NCI-H345 treated with DMSO at 0.1 percent for 48 hours (cell line): ENCODE data around the gene MBL2.
A peak's percentile ranks its signal among the peaks of the same experiment; 100 is the strongest.

Source experiments
- DNase-seq: peaks from one replicate; lab custom pipeline; 2025; ENCODE audit not compliant: unreplicated experiment; lab: John Stamatoyannopoulos, UW

Gene MBL2

DNA sequence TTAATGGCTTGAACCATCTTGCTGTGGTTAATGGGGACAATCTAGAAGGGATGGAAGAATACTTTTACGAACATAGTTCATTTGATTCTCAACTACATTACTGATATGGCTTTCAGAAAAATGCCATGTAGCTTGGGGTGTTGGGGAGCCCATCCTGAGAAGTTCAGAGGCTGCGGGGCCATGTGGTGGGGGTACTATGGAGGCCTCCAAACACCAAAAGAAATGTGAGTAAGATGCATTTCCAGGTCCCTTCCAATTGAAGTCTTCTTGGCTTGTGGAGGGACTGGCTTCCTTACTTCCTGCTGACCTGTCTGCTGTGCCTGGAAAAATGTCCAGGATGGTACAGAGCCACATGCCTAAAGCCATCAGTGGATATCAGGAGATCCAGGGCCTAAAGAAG, 1.6 kb upstream of the MBL2 start:
- no peak for DNase-seq

GRCh38 chr10:52771534-52772445, 794 bp downstream of the MBL2 start:
- no peak for DNase-seq

- no peak for DNase-seq
These were observed 1.7 kb downstream of the MBL2 start for GRCh38 chr10:52770904-52771303.

- DNase-seq, result no peak
These were observed 2.6 kb downstream of the MBL2 start for GRCh38 chr10:52769966-52770365.

DNA sequence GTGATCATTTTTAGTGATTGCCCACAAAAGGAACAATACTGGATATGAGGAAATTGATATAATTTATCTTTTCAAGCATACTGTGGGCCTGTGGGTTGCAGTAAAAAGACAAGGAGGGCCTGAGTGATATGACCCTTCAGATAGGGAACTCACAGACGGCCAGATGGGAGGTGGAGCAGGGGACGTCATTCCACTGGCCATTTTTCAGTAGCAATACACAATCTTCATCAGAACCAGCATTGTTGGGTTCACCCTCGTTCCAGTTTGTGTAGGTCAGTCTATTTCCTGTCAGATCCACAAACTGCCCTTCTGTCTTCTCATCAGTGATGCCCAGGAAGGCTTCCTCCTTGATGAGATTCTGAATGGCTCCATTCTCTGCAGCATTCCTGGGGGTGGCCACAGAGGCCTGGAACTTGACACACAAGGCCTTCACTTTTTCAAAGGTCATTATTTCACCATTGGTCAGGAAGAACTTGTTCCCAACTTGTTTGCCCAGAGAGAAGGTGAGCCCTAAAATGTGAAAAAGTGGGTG, 4.5 kb downstream of the MBL2 start:
- no peak for DNase-seq

- no peak for DNase-seq
These were observed 10.5 kb downstream of the MBL2 start for GRCh38 chr10:52762088-52762487.

GRCh38 chr10:52759154-52759553, 13.4 kb downstream of the MBL2 start:
- DNase-seq, result no peak

- no peak for DNase-seq
These were observed 14.2 kb downstream of the MBL2 start for GRCh38 chr10:52758406-52758805.

GRCh38 chr10:52757773-52758172, 14.8 kb downstream of the MBL2 start:
- DNase-seq, result no peak

GRCh38 chr10:52756966-52757365, 15.6 kb downstream of the MBL2 start:
- no peak for DNase-seq

GRCh38 chr10:52756295-52756694, 16.3 kb downstream of the MBL2 start:
- no peak for DNase-seq

- DNase-seq, result no peak
These were observed 17.1 kb downstream of the MBL2 start for GRCh38 chr10:52755297-52756062.

DNA sequence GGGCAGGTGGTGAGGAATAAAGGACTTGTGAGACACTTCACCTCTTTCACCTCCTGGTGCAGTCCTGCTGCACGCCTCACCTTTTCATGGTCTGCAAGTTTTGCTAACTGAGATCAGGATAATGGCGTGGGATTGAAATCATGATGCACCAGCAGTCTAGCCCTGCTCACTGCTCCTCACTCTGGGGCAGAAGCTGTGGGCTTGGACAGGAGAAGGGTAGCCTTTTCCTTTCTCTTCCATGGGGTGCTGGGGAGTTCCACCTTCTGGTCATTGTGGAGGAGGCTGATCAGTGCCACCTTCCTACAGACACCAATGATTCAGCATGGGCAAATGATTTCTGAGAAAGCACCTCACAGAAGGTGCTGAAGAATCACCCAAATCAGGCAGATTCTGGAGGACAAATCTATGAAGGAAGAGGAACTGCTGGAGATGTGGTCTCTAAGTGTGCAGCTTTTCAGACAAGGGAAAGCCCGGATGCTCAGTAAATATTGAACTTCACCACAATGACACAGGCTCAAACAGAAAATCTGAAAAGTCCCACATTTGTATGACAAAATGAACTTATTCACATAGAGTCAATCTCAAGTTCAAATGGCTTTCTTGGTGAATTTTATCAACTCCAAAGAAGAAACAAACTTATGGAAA, 19.7 kb downstream of the MBL2 start:
- DNase-seq, result no peak

DNA sequence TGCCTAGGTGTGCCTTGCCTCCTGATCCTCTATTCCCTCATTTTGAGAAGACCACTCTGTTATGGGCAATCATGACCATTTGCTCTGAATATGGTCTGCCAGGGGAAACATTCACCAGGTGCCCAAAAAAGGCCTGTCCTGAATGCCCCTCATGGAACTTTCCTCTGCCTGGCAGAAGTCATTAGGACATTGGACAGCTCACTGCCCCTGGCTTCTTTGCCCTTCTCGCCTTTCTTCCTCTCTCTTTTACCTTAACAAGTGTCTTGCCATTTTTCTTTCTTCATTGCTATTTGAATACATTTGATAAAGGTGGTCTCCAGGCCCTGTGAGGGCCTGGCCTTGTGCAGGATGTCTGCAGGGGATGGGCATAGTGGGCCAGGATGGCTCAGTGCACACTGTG, 20.3 kb downstream of the MBL2 start:
- DNase-seq, result no peak

DNA sequence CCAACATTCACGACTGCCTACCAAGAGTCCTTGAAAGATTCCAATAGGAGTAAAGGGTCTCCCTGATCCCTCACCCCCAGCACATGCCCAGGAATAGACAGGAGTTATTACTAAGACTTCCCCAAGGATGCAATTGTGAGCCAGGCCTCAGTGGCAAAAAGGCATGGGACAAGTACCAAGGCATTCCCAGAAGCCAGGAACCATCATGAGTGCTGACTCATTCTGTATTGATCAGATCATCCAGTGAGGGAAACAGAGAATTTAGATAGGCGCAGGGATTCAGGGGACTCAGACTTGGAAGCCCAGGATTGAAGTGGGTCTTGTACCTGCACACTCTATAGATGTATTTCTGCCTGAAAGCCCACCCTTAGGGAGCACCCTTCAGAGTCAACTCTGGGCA, 21.2 kb downstream of the MBL2 start:
- no peak for DNase-seq

- DNase-seq, result no peak
These were observed 22.0 kb downstream of the MBL2 start for GRCh38 chr10:52750629-52751028.

GRCh38 chr10:52747694-52748093, 24.9 kb downstream of the MBL2 start:
- DNase-seq, result no peak

GRCh38 chr10:52746169-52746568, 26.4 kb downstream of the MBL2 start:
- no peak for DNase-seq

DNA sequence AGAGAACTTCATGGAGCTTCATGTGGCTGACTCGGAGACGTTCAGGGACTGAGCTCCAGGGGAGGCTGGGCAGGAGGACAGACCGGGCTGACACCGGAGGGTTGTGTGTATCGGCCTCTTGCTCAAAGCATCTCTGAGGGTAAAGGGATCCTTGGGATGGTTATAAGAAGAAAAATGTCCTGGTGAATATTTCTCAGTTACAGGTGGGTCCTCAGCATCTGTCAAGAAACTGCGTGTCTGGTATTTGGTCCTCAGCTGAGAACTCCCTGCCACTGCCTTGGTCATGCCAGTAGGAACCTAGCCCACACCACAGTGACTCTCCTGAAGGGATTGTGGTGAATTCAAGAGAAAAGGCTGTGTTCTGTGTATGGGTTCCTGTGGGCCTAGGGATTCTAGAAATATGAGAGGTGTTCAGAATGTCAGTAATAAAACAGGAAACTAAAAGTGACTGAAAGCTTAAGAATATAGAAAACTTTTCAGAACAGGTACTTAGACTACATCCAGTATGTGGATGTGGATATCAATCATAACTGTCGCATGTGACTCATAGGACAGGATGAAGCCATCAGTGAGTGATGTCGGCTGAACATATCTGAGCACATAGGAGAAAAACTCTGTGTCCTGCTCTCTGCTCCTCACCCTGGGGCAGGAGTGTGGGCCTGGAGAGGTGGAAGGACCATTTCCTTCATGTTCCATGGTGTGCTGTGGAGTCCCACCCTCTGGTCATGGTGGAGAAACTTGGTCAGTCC, 28.4 kb downstream of the MBL2 start:
- DNase-seq, result no peak

- DNase-seq, result no peak
These were observed 29.9 kb downstream of the MBL2 start for GRCh38 chr10:52742731-52743130.

GRCh38 chr10:52741851-52742250, 30.7 kb downstream of the MBL2 start:
- DNase-seq, result peak; percentile 51
